Neuronal stem cell (in vitro differentiated cells): ENCODE measurements around the gene MARK3.

Experiments used
- DNase-seq: peaks from one replicate; pipeline ENCODE4 v3.0.0-alpha.2; 2013; ENCODE audit warnings: low spot score
- H2AFZ ChIP-seq: one replicate; pipeline ENCODE4 v1.6.1; 2013; ENCODE audit warnings: mild to moderate bottlenecking, low read length, inconsistent platforms
- H2AK5ac ChIP-seq: 2 replicates; pipeline ENCODE4 v1.6.1; 2013; ENCODE audit warnings: low read depth, mild to moderate bottlenecking, inconsistent platforms, low read length, moderate library complexity, mixed read lengths
- H2BK120ac ChIP-seq: 2 replicates; pipeline ENCODE4 v1.6.1; 2013; ENCODE audit warnings: low read depth, mild to moderate bottlenecking, inconsistent platforms, low read length, moderate library complexity, mixed read lengths
- H2BK12ac ChIP-seq: one replicate; pipeline ENCODE4 v1.6.1; 2013; ENCODE audit warnings: low read length, inconsistent platforms
- H2BK15ac ChIP-seq: 2 replicates; pipeline ENCODE4 v1.6.1; 2013; ENCODE audit warnings: mild to moderate bottlenecking, low read length, inconsistent platforms, mixed read lengths
- H2BK5ac ChIP-seq: one replicate; pipeline ENCODE4 v1.6.1; 2013; ENCODE audit warnings: inconsistent platforms, mild to moderate bottlenecking, low read length, moderate library complexity
- H3K14ac ChIP-seq: one replicate; pipeline ENCODE4 v1.6.1; 2013; ENCODE audit warnings: low read length, inconsistent platforms
- H3K18ac ChIP-seq: 2 replicates; pipeline ENCODE4 v1.6.1; 2013; ENCODE audit warnings: low read length, inconsistent platforms
- H3K23ac ChIP-seq: 2 replicates; pipeline ENCODE4 v1.6.1; 2013; ENCODE audit warnings: low read depth, mild to moderate bottlenecking, mixed read lengths, low read length, inconsistent platforms; ENCODE audit not compliant: poor library complexity
- H3K27ac ChIP-seq: replicated peaks from 3 replicates; pipeline ENCODE4 v1.5.1; 2013; ENCODE audit warnings: low read length, inconsistent platforms
- H3K27me3 ChIP-seq, 3 experiments: 2 replicates each; pipeline ENCODE4 v1.6.1; 2013; ENCODE audit warnings: low read length in 3 of 3, mild to moderate bottlenecking in 2 of 3, inconsistent platforms in 1 of 3, low read depth in 1 of 3, mixed read lengths in 1 of 3, moderate library complexity in 1 of 3; ENCODE audit not compliant: control insufficient read depth in 3 of 3, insufficient read depth in 3 of 3
- H3K36me3 ChIP-seq, 2 donors: replicated peaks in 1 of 2; 2 replicates each; pipeline ENCODE4 v1.6.1; 2013; ENCODE audit warnings: low read length in 2 of 2; ENCODE audit not compliant: control insufficient read depth in 2 of 2, insufficient read depth in 2 of 2
- H3K4ac ChIP-seq: 2 replicates; pipeline ENCODE4 v1.6.1; 2013; ENCODE audit warnings: inconsistent platforms, mild to moderate bottlenecking, low read length, moderate library complexity
- H3K4me1 ChIP-seq, 2 donors: 1 replicate in 1 of 2; 2 replicates in 1 of 2; pipeline ENCODE4 v1.6.1; 2013; ENCODE audit warnings: low read length in 2 of 2, low read depth in 1 of 2; ENCODE audit not compliant: control insufficient read depth in 2 of 2, insufficient read depth in 1 of 2
- H3K4me2 ChIP-seq: one replicate; pipeline ENCODE4 v1.6.1; 2013; ENCODE audit warnings: mild to moderate bottlenecking, low read length, inconsistent platforms; ENCODE audit not compliant: insufficient read depth, poor library complexity, severe bottlenecking
- H3K4me3 ChIP-seq, 2 donors: 2 replicates each; pipeline ENCODE4 v1.5.1; 2013; ENCODE audit warnings: low read length in 2 of 2, mild to moderate bottlenecking in 2 of 2, inconsistent platforms in 1 of 2, moderate library complexity in 1 of 2
- H3K79me1 ChIP-seq: one replicate; pipeline ENCODE4 v1.6.1; 2013; ENCODE audit warnings: low read depth, mild to moderate bottlenecking, inconsistent platforms, low read length, moderate library complexity
- H3K9ac ChIP-seq: one replicate; pipeline ENCODE4 v1.6.1; 2013; ENCODE audit warnings: mild to moderate bottlenecking, low read depth, low read length, inconsistent platforms; ENCODE audit not compliant: poor library complexity
- H3K9me3 ChIP-seq, 2 donors: replicated peaks in 1 of 2; 2 replicates each; pipeline versions ENCODE3 to v1.6.1; 2013; ENCODE audit warnings: low read length in 2 of 2, mild to moderate bottlenecking in 2 of 2, inconsistent platforms in 1 of 2, low read depth in 1 of 2, mixed read lengths in 1 of 2, moderate library complexity in 1 of 2; ENCODE audit not compliant: control insufficient read depth in 2 of 2, insufficient read depth in 1 of 2
- H4K8ac ChIP-seq: one replicate; pipeline ENCODE4 v1.6.1; 2013; ENCODE audit warnings: low read depth, mild to moderate bottlenecking, inconsistent platforms, low read length, moderate library complexity
- H4K91ac ChIP-seq: one replicate; pipeline ENCODE4 v1.6.1; 2013; ENCODE audit warnings: low read length, low read depth, mild to moderate bottlenecking, inconsistent platforms; ENCODE audit not compliant: poor library complexity
- WGBS, 2 donors: extraction: QIAGEN DNeasy Blood & Tissue Kit; methylation state at CpG; one replicate each; pipeline ENCODE4 v1.1.7; 2013; ENCODE audit warnings: missing lambda C conversion rate in 2 of 2, mixed read lengths in 1 of 2; ENCODE audit not compliant: insufficient read length in 2 of 2, insufficient replicate concordance in 1 of 2; ENCODE audit errors: extremely low coverage in 2 of 2; 5-methylcytosine and 5-hydroxymethylcytosine counted together

The MARK3 gene

DNA sequence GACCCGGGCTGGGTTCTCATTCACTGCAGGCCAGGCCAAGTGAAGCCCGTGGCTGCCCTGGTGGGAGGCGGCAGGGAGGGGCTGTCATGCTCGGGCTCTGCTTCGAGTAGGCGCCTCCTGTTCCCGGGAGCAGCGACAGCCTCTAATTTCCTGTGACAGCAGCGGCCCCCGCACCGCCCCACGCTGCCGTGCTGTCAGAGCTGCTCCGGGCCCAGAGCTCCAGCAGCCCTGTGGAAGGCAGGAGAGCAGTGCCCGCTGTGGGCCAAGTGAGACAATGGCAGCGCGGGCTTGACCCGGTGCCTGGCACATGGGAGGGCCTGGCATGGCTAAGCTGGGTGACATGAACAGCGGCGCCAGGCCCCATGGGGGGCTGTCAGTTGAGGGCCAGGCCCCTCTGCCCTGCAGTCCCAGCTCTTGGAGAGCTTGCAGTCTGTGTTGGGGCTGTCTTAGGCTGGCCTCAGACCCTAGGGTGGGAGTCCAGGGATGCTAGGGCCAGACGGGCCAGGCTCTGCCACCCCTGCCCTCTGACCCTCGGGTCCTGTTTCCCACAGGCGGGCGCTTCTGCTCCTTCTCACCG is 148.9 kb downstream of the MARK3 start:
- no CpG with 5 or more reads among the region's 25 CpGs for WGBS, 2 donors

DNA sequence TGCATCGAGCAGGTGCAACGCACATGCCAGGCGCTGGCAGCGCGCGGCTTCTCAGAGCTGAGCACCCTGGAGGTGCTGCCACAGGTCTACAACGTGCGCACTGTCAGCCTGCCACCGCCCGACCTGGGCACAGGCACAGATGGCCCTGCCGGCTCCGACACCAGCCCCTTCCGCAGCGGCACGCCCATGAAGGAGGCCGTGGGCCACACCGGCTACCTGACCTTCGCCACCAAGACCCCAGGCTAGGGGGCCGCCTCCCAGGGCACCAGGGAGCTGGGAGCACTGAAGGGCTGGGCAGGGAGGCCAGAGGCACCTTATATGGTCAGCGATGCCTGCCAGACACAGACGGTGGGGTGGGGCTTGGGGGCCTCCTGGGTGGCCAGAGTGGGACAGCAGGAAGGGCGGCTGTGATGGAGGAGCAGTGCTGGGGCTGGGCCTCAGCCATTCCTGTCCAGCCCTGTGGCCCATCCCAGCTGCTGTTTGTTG is 149.4 kb downstream of the MARK3 start:
- H2BK15ac ChIP-seq: no peak overlapping the region
- peaks cover 9% of the 10 kb centered on the region for H3K79me1 ChIP-seq
- H3K27me3 ChIP-seq: no peaks in the 10 kb centered on the region
- H3K4me3 ChIP-seq: no peak overlapping the region
- DNase-seq: no peak
- H3K36me3 ChIP-seq: peaks cover 4 to 23% of the 10 kb centered on the region in 2 donors
- H3K9me3 ChIP-seq: peaks cover 0 to 3% of the 10 kb centered on the region in 2 donors
- no peak overlapping the region for H2BK5ac ChIP-seq
- H3K18ac ChIP-seq: no peak overlapping the region
- no peak overlapping the region for H3K4ac ChIP-seq
- WGBS, 2 donors: no CpG with 5 or more reads among the region's 22 CpGs
- no peak overlapping the region for H3K27ac ChIP-seq
- no peak overlapping the region for H2BK12ac ChIP-seq
- H4K91ac ChIP-seq: no peak overlapping the region
- no peak overlapping the region for H3K9ac ChIP-seq
- H2AK5ac ChIP-seq: peak overlapping the region; percentile 56
- H2BK120ac ChIP-seq: no peak overlapping the region
- no peak overlapping the region for H3K4me2 ChIP-seq
- peaks cover 3 to 20% of the 10 kb centered on the region in 2 donors for H3K4me1 ChIP-seq
- H3K14ac ChIP-seq: no peak overlapping the region
- no peak overlapping the region for H3K23ac ChIP-seq
- no peak overlapping the region for H2AFZ ChIP-seq
- H4K8ac ChIP-seq: no peak overlapping the region

More for the DNA sequence above, 148.9 kb downstream of the MARK3 start:
- Histone ChIP-seq H3K4me3 (no peak overlapping the region), H4K8ac (no peak overlapping the region), H3K36me3 (peaks cover 4 to 23% of the 10 kb centered on the region in 2 donors), H3K27me3 (no peaks in the 10 kb centered on the region), H3K23ac (no peak overlapping the region), H3K4ac (no peak overlapping the region), H2BK5ac (no peak overlapping the region), H2BK120ac (no peak overlapping the region), H3K18ac (no peak overlapping the region), H3K27ac (no peak overlapping the region), H2BK15ac (no peak overlapping the region), H3K14ac (no peak overlapping the region), H2BK12ac (no peak overlapping the region), H2AK5ac (peak overlapping the region; percentile 56), H3K9me3 (peaks cover 0 to 3% of the 10 kb centered on the region in 2 donors), H3K4me1 (peaks cover 6 to 22% of the 10 kb centered on the region in 2 donors), H3K79me1 (peaks cover 14% of the 10 kb centered on the region), H3K9ac (no peak overlapping the region), H3K4me2 (no peak overlapping the region), H2AFZ (no peak overlapping the region), H4K91ac (no peak overlapping the region)
- no peak for DNase-seq

GRCh38 chr14:103535081-103535890 is 150.1 kb downstream of the MARK3 start:
- peaks cover 1 to 18% of the 10 kb centered on the region in 2 donors for H3K4me1 ChIP-seq
- H2BK5ac ChIP-seq: no peak overlapping the region
- H4K8ac ChIP-seq: no peak overlapping the region
- no CpG with 5 or more reads among the region's 21 CpGs for WGBS, 2 donors
- no peak overlapping the region for H2AFZ ChIP-seq
- H3K18ac ChIP-seq: no peak overlapping the region
- H3K4ac ChIP-seq: no peak overlapping the region
- H3K9ac ChIP-seq: peak overlapping the region; percentile 53
- H3K4me2 ChIP-seq: no peak overlapping the region
- no peak overlapping the region for H3K27ac ChIP-seq
- H3K4me3 ChIP-seq: no peak overlapping the region
- H2BK12ac ChIP-seq: peak overlapping the region; percentile 30
- H3K27me3 ChIP-seq: no peaks in the 10 kb centered on the region
- H3K9me3 ChIP-seq: peaks cover 0 to 3% of the 10 kb centered on the region in 2 donors
- no peak for DNase-seq
- no peak overlapping the region for H2BK15ac ChIP-seq
- no peak overlapping the region for H2AK5ac ChIP-seq
- H3K23ac ChIP-seq: no peak overlapping the region
- peaks cover 4 to 20% of the 10 kb centered on the region in 2 donors for H3K36me3 ChIP-seq
- no peak overlapping the region for H4K91ac ChIP-seq
- H2BK120ac ChIP-seq: no peak overlapping the region
- no peak overlapping the region for H3K14ac ChIP-seq
- peaks cover 4% of the 10 kb centered on the region for H3K79me1 ChIP-seq

GRCh38 chr14:103535891-103536565 is 150.8 kb downstream of the MARK3 start:
- WGBS, 2 donors: no CpG with 5 or more reads among the region's 11 CpGs
- Histone ChIP-seq H2BK5ac (no peak overlapping the region), H2BK120ac (no peak overlapping the region), H3K18ac (no peak overlapping the region), H3K23ac (no peak overlapping the region), H3K4me2 (no peak overlapping the region), H3K4me3 (no peak overlapping the region), H3K4me1 (peaks cover 6 to 23% of the 10 kb centered on the region in 2 donors), H3K9ac (no peak overlapping the region), H3K9me3 (peaks cover 0 to 3% of the 10 kb centered on the region in 2 donors), H4K8ac (no peak overlapping the region), H4K91ac (no peak overlapping the region), H3K79me1 (peaks cover 2% of the 10 kb centered on the region), H3K27me3 (no peaks in the 10 kb centered on the region), H3K36me3 (peaks cover 4 to 13% of the 10 kb centered on the region in 2 donors), H3K27ac (no peak overlapping the region), H2AFZ (no peak overlapping the region), H3K4ac (no peak overlapping the region), H2AK5ac (no peak overlapping the region), H3K14ac (no peak overlapping the region), H2BK12ac (no peak overlapping the region), H2BK15ac (no peak overlapping the region)
- no peak for DNase-seq
